Stimulated activated naive B cell treated with anti-CD40 and anti-IgM and Interleukin-4, amounts not matched to agents 10 μg/mL and 1 μg/mL and 100 μg/mL, for 72 hours (primary cell): Measurements from ENCODE around the gene KLHL2.
"Not testable (repeated sequence)": the region's sequence is repeated elsewhere in the genome, so short reads cannot be mapped to it uniquely, and the experiment has no call there.

ENCODE experiments used
- ATAC-seq, 2 donors: fragments of 150-1000 bp; cut with Tn5 transposase; replicated peaks; 2 replicates each; pipeline ENCODE4 v1.10.0; 2021; ENCODE audit warnings: moderate library complexity in 1 of 2
- DNase-seq: peaks from one replicate; pipeline ENCODE4 v3.0.0; 2021
- H3K27ac Mint-ChIP-seq: one replicate; pipeline ENCODE4 v1.8.0; 2022; ENCODE audit warnings: mild to moderate bottlenecking, mixed read lengths
- H3K27me3 Mint-ChIP-seq, 2 donors: one replicate each; pipeline ENCODE4 v1.8.0; 2022; ENCODE audit warnings: mixed read lengths in 2 of 2
- H3K36me3 Mint-ChIP-seq, 2 donors: one replicate each; pipeline ENCODE4 v1.8.0; 2022; ENCODE audit warnings: mixed read lengths in 2 of 2, mild to moderate bottlenecking in 1 of 2
- H3K4me1 Mint-ChIP-seq, 2 donors: one replicate each; pipeline ENCODE4 v1.8.0; 2022; ENCODE audit warnings: mixed read lengths in 2 of 2, mild to moderate bottlenecking in 1 of 2
- H3K4me3 Mint-ChIP-seq, 2 donors: one replicate each; pipeline ENCODE4 v1.8.0; 2022; ENCODE audit warnings: mild to moderate bottlenecking in 2 of 2, mixed read lengths in 2 of 2, moderate library complexity in 1 of 2
- H3K9me3 Mint-ChIP-seq, 2 donors: one replicate each; pipeline ENCODE4 v1.8.0; 2022; ENCODE audit warnings: mixed read lengths in 2 of 2, mild to moderate bottlenecking in 1 of 2

The KLHL2 gene

DNA sequence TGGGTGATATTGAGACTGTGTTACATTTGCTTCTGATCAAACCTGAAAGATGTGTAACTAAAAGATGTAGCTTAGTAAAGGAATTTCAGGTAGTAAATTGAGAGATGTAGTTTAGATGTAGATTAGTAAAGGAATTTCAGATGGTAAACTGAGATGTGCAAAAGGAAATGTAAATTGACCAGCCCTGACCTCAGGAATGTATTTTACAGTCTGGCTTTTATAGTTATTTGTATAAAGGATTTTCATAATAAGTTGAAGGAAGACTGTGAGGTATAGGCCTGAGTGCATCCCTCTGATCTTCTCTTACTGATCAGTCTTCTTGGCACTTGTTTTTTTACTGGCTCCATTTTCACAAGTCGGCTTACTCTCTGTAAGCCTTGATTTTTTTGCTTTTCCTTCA, 3.2 kb downstream of the KLHL2 start:
- H3K27me3 Mint-ChIP-seq = no peaks in the 10 kb centered on the region
- peaks cover 48 to 69% of the 10 kb centered on the region in 2 donors for H3K4me1 Mint-ChIP-seq
- H3K36me3 Mint-ChIP-seq = peaks cover 0 to 2% of the 10 kb centered on the region in 2 donors
- H3K9me3 Mint-ChIP-seq = no peaks in the 10 kb centered on the region
- DNase-seq (no peak), ATAC-seq (no peak)
- H3K27ac Mint-ChIP-seq = peak overlapping the region; percentile 60
- no peak overlapping the region for H3K4me3 Mint-ChIP-seq

DNA sequence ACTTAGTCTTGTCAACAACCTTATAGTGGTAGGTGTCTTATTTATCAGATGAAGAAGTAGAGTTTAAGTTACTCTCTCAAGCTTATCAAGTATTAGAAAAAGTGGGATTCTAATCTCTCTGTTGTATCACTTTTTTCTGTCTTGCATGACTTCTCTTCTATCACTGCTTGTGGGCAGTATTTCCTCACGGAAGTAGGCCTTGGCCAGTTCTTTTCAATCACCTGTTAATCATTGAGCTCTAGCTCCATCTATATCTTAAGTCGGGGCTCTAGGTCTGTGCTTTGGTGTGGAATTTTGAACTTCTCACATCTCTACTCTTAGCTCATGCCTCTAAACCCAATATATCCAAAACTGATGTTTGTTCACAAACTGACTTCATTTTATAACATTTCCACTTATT, 5.3 kb downstream of the KLHL2 start:
- not testable (repeated sequence) for H3K27ac Mint-ChIP-seq, ATAC-seq, DNase-seq, H3K9me3 Mint-ChIP-seq, H3K4me3 Mint-ChIP-seq, H3K36me3 Mint-ChIP-seq, H3K27me3 Mint-ChIP-seq
- H3K4me1 Mint-ChIP-seq = peaks cover 54 to 73% of the 10 kb centered on the region in 2 donors

DNA sequence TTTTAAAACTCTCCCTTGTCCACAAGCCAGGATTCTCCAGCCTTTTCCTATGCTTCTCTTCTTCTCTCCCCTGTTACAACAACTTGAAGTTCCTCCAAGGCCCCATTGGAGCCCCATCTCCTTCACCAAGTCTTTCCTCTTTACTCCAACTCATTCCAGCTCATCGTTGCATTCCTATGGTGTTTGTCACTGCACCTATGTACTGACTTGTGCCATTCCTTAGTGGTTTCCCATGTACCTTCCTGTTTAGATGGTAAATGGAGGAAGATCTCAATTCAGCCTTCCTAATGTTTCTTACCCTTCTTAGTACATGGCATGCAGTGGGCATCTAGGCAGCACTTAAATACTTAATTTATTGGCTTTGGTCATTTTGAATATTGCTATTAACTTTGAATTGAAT, 6.0 kb downstream of the KLHL2 start:
- not testable (repeated sequence) for H3K36me3 Mint-ChIP-seq, H3K4me3 Mint-ChIP-seq, ATAC-seq, DNase-seq, H3K27ac Mint-ChIP-seq, H3K27me3 Mint-ChIP-seq, H3K9me3 Mint-ChIP-seq
- H3K4me1 Mint-ChIP-seq = peaks cover 59 to 80% of the 10 kb centered on the region in 2 donors

DNA sequence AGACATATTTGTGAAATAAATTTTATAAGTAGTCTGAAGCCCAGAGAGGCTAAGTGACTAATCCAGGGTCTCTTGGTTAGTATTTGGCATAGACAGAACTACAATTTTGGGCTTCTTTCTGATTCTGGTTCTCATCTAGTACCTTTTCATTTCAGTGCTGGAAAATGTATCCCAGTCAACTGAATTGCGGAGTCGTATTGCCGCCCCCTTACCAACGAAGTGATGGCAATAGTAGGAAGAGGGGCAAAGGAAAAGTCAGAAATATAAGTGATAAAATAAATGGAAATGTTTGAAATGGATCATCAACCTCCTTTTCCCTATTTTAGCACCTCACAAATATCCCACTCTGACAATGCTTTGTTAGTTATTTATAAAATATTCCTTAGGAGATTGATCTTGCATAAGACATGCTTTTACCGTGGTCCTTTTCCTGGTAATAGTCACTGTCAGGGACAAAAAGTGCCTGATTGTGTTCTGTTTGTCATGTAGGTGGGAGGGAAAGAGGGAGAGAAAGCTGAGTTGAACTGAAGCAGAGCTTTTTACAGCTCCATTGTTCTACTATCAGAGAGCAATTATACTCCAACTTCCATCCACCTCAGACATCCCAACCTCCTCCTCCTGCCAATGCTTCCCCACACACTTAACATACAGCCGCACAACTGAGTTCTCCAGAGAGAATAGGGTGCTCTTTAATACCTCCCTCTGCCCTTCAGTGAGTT, 6.8 kb downstream of the KLHL2 start:
- not testable (repeated sequence) for H3K27me3 Mint-ChIP-seq, H3K4me3 Mint-ChIP-seq
- peak overlapping the region; percentile 9 for H3K27ac Mint-ChIP-seq

DNA sequence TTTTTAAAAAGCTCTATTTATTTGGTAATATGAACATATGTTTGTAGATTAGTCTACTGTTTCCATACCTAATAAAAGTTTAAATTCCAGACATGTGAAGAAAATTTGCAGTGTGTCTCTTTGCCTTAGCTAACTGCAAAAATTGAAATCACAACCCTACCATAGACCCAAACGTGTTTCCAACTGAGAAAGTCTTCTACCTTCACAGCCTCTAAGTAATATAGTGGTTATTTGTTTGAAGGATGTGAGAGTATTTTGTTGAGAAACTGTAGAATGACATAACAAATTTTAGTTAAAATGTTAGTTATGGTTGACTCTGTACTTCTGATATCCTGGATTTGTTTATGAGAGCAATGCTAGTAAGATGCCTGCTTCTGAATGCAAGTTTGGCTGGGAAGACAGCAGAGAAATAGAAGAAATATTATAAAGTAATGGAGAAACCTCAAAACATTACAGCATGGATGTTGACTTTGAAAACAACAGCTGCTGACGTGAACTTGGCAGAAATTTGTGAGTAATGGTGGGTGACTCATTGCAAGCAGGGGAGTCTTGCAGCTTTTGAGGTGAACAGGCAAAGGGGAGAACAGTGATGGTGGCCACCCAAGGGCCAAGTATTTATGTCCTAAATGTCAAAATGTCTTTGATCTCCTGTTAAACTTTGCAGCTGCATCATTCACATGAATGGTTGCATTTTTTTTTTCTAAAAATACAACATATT, 7.8 kb downstream of the KLHL2 start:
- peaks cover 7 to 10% of the 10 kb centered on the region in 2 donors for H3K36me3 Mint-ChIP-seq
- H3K4me1 Mint-ChIP-seq = peaks cover 51 to 68% of the 10 kb centered on the region in 2 donors
- peak overlapping the region; percentile 85 for H3K27ac Mint-ChIP-seq
- not testable (repeated sequence) for H3K27me3 Mint-ChIP-seq, H3K9me3 Mint-ChIP-seq, H3K4me3 Mint-ChIP-seq
- ATAC-seq (peak; percentile 92), DNase-seq (peak; percentile 14)

More for the DNA sequence above, 6.8 kb downstream of the KLHL2 start:
- H3K36me3 Mint-ChIP-seq = peaks cover 8 to 10% of the 10 kb centered on the region in 2 donors
- ATAC-seq, H3K9me3 Mint-ChIP-seq, DNase-seq: not testable (repeated sequence)
- peaks cover 57 to 78% of the 10 kb centered on the region in 2 donors for H3K4me1 Mint-ChIP-seq

DNA sequence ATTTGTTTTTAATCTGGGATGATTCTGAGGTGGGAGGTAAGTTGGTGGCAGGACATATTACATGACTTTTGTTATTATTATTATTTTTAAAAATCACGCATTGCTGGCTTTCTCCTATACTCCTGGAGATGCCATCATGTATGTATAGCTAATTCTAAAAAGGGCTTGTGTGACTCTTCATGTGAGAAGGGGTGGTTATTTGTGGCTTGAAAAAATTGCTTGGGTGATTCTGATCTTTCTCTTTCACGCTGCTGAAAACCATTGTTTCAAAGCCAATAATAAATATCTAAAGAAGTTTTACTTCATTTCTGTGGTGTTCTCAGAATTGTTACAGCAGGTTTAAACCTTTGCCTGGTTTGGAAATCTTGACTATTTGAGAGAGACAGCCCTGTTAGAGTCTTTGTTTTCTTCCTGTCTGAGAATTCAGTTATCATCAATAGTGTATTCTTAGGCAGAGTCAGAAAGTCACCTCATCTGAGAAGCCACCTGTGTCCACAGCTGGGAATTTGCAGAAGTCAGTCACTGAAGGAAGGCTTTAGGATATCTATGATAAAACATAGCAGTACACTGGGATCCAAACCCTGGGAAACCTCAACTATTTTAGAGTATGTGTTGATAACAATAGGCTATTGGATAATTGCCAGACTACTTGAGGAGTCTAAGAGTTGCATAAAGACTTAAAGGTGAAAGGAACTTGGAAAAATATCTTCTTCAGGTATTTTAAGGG, 8.6 kb downstream of the KLHL2 start:
- not testable (repeated sequence) for H3K27me3 Mint-ChIP-seq, DNase-seq, H3K4me3 Mint-ChIP-seq, H3K9me3 Mint-ChIP-seq
- peak overlapping the region; percentile 85 for H3K27ac Mint-ChIP-seq
- peaks cover 45 to 60% of the 10 kb centered on the region in 2 donors for H3K4me1 Mint-ChIP-seq
- H3K36me3 Mint-ChIP-seq = peaks cover 7 to 10% of the 10 kb centered on the region in 2 donors
- peak; percentile 73 to 81 for ATAC-seq

DNA sequence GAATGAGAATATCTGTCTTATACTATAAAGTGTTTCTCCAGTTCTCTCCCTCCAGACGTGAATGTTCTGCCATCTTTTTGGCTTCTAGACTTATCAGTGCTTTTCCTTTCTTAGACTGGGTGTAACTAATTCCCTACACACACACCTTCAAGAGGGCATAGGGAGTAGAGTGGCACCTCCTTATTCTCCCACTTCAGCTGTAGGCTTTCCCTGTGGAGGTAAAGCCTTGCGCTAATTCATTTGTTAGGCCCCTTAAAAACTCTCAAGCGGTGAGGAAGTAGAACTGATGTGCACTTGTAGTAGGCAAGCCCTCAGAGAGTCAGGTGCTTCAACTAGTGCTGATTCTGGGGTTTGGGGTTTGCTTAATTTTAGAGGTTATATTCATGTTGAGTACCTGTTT, 10.0 kb downstream of the KLHL2 start:
- peaks cover 12 to 19% of the 10 kb centered on the region in 2 donors for H3K36me3 Mint-ChIP-seq
- no peak overlapping the region for H3K4me3 Mint-ChIP-seq
- H3K27me3 Mint-ChIP-seq = no peaks in the 10 kb centered on the region
- DNase-seq (no peak), ATAC-seq (no peak)
- H3K4me1 Mint-ChIP-seq = peaks cover 47 to 60% of the 10 kb centered on the region in 2 donors
- no peaks in the 10 kb centered on the region for H3K9me3 Mint-ChIP-seq
- no peak overlapping the region for H3K27ac Mint-ChIP-seq

DNA sequence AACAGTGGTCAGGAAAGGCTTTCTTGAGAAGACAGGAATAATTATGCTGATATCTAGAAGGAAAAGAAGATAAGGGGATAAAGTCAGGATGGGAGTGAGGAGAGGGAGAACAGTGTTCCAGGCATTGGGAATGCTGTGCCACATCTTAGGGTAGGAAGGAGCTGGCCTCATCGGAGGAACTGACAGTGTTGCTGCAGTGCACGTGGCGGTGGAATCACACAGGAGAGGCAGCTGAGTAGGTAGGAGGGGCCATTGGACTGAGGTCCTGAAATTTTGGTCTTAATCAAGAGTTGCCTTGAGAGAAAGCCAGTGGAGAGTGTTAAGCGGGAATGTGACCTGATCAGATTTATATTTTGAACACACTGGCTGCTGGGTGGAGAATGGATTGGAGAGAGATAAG, 13.9 kb downstream of the KLHL2 start:
- H3K9me3 Mint-ChIP-seq, H3K27ac Mint-ChIP-seq, ATAC-seq, DNase-seq, H3K27me3 Mint-ChIP-seq, H3K4me3 Mint-ChIP-seq: not testable (repeated sequence)
- Mint-ChIP-seq H3K36me3 (peaks cover 18 to 28% of the 10 kb centered on the region in 2 donors), H3K4me1 (peaks cover 34 to 47% of the 10 kb centered on the region in 2 donors)

DNA sequence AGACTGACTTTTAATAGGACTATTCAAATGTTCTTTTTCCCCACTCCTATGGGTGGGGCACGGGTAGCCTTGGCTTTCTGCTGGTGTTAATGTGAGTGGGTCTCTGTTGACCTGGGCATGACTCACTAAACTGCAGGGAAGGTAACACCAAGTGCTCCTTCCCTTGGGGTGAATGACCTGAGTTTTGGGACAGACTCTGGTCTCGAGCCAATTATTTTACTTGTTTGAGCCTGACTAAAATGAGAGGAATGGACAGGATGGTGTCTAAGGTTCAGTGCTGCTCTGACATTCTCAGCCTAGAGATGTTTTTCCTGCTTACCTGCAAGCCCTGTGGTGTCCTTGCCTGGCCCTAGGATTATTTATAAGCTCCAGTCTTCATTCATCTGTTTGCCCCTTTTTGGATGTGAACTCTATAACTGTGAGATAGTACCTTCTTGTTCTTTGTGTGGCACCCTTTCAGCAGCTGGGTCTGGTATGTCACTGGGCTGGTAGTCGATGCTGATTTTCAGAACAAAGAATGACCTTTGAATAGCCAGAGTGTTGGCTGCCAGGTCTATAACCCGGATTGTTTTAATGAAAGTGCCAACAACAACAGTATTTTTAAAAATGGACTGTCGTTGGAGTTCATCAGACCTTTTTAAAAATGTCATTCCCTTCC, 14.8 kb downstream of the KLHL2 start:
- Mint-ChIP-seq H3K4me1 (peaks cover 29 to 39% of the 10 kb centered on the region in 2 donors), H3K36me3 (peaks cover 18 to 28% of the 10 kb centered on the region in 2 donors)
- not testable (repeated sequence) for H3K4me3 Mint-ChIP-seq, DNase-seq, H3K27me3 Mint-ChIP-seq, H3K9me3 Mint-ChIP-seq, H3K27ac Mint-ChIP-seq, ATAC-seq

DNA sequence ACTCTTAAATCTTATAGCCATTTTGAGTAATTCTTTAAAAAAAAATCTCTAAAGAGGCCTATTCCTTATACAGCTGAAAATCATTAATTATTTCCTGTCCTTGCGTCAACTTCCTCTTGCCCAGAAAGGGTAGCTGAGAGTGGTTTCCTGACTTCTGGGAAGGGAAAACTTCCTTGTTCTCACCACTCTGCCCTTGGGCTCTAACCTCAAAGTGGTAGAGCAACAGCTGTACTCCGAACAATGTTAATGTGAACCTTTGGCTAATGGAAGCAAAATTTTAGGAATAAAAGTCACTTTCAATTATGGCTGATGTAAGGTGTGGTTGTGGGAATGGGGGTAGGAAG, 15.3 kb downstream of the KLHL2 start:
- Mint-ChIP-seq H3K9me3 (no peaks in the 10 kb centered on the region), H3K4me1 (peaks cover 24 to 34% of the 10 kb centered on the region in 2 donors), H3K4me3 (no peak overlapping the region), H3K27me3 (no peaks in the 10 kb centered on the region), H3K27ac (no peak overlapping the region), H3K36me3 (peaks cover 20 to 32% of the 10 kb centered on the region in 2 donors)
- ATAC-seq (no peak), DNase-seq (no peak)

DNA sequence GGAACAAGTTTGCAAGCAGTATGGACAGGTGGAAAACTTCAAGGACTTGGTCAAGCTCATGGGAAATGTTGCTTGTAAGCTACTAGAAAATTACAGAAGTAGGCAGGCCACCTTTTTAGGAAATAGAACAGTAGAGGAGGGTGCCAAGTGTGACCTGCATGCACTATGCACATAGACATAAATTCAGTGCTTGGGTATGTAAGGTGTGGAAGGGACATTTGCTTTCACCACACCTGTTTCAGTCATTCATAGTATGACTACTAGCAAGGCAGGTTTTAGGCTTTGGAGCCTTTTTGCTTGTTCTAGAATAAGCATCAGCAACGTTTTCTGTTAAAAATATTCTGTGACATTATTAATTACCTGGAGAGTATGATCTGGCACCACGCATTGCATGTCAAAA, 20.0 kb downstream of the KLHL2 start:
- H3K4me3 Mint-ChIP-seq, H3K9me3 Mint-ChIP-seq, DNase-seq, H3K27ac Mint-ChIP-seq, ATAC-seq, H3K27me3 Mint-ChIP-seq: not testable (repeated sequence)
- peaks cover 19 to 34% of the 10 kb centered on the region in 2 donors for H3K36me3 Mint-ChIP-seq
- H3K4me1 Mint-ChIP-seq = peaks cover 7 to 19% of the 10 kb centered on the region in 2 donors

DNA sequence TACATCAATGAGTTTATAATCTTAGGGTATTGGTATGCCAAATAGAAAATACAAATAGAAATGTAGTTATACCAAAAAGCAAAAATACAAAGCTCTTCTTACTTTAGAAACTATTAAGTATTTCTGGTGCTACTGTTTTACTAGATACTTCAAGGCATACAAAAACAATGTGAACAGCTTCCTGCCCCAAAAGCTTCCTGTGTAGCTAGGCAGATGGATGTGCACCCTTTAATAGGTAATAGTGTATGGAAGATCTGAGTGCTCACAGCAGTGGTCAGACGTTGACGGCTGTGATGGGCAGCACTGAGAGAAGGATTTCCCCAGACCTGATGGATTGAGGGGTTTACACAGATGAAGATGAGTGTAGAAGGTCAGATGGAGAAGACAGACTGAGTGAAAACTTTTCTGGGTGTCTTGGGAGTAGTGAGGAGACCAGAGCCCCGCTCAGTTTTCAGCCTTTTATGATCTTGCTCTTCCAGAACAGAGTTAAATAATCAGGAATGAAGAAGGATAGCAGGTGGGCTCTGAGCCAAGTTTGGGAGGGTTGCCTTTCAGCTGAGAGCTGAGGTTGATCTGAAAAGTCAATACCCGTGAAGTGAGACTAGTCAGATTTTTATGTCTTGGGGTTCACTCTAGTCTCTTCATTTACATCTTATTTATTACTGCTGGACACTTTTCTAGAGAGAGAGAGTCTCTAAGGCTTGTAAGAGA, 22.3 kb downstream of the KLHL2 start:
- not testable (repeated sequence) for DNase-seq, H3K27me3 Mint-ChIP-seq, H3K4me3 Mint-ChIP-seq, ATAC-seq, H3K9me3 Mint-ChIP-seq
- H3K4me1 Mint-ChIP-seq = peaks cover 2 to 21% of the 10 kb centered on the region in 2 donors
- peak overlapping the region; percentile 2 for H3K27ac Mint-ChIP-seq
- H3K36me3 Mint-ChIP-seq = peaks cover 13 to 25% of the 10 kb centered on the region in 2 donors

DNA sequence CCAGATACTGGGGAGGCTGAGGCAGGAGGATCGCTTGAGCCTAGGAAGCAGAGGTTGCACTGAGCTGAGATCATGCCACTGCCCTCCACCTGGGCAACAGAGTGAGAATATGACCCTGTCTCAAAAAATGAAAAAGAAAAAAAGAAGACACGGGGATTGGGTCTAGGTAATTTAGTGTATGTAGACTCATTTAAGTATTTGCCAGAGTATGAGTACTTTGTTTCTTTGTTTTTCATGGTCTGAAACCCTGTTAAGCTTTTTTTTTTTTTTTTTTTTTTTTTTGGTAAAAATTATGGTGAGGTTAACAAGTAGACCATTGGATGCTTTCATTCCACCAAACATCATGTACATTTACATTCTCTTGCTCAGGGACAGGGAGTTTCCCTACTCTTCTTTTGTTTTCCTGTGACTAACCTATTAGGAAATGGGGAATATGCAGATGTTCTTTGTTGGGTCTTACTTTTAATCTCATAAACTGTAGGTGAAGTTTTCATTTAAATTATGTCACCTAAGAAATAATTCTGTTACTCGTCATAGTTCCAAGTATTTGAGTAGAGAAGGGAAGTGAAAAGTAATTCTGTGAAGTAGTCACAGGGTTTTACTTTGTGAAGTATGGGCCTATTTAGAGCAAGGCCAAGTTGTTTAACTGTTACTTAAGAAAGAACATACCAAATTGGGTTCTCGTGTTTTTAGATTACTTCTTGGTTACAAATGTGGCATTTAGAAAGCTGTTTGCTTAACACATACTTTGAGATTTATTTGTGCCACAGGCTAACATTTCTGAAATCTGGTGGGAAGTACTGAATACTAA, 25.5 kb downstream of the KLHL2 start:
- Mint-ChIP-seq H3K36me3 (peaks cover 11 to 28% of the 10 kb centered on the region in 2 donors), H3K4me1 (peaks cover 7 to 30% of the 10 kb centered on the region in 2 donors)
- peak; percentile 86 to 87 for ATAC-seq
- H3K9me3 Mint-ChIP-seq, H3K27ac Mint-ChIP-seq, H3K27me3 Mint-ChIP-seq, DNase-seq, H3K4me3 Mint-ChIP-seq: not testable (repeated sequence)
